Peyer's patch (tissue), 4 donors: ENCODE measurements around the gene CDC23.

Experiments used
- CTCF ChIP-seq, 6 experiments: fragments of 450-650 bp in 4 of 6; fragments of 200-600 bp in 2 of 6; sonication (generic) in 1 of 6; IDR thresholded peaks; one replicate each; pipeline ENCODE4 v1.5.1; 2017 to 2019; ENCODE audit warnings: antibody characterized with exemption in 6 of 6, mild to moderate bottlenecking in 3 of 6, moderate library complexity in 1 of 6
- POLR2A ChIP-seq, 2 donors: fragments of 450-650 bp; IDR thresholded peaks; one replicate each; pipeline ENCODE4 v1.5.1; 2017; ENCODE audit warnings: antibody characterized with exemption in 2 of 2, mild to moderate bottlenecking in 2 of 2, moderate library complexity in 2 of 2

DNA sequence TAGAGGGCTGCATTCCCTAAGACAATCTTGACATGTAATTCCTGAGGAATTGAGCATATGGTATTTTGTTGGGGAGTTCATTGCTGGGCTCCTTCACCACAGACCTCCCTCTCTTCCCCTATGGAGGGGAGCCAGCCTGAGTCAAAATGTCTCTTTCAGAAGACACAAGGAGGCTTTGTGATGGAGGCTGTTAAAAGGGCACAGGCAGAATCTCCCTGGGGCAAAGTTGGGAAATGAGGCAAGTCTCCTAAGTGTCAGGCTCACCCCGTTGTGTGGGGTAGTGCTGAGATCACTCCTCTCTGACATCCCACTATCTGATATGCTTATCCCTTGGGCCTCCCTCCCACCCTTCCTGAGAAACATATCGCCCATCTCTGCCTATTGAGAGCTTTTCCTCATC is 30.7 kb upstream of the CDC23 start:
- TF ChIP-seq CTCF (IDR thresholded peaks at IDR 0.05) (no peak), POLR2A (IDR thresholded peaks at IDR 0.05) (no peak)
